Fibroblast of pulmonary artery (primary cell): ENCODE results near the gene RNF220.

Source experiments
- DNase-seq: peaks from one replicate; pipeline ENCODE4 v3.0.0-alpha.2; 2010; ENCODE audit warnings: low read depth
- H3K4me3 ChIP-seq: replicated peaks from 2 replicates; pipeline ENCODE4 v1.5.1; 2011; ENCODE audit warnings: low read depth, mild to moderate bottlenecking, control low read depth, low read length, moderate library complexity
- TF ChIP-seq, protein P1 (sequence below): IDR thresholded peaks from 2 replicates; pipeline ENCODE4 v1.5.1; 2011; ENCODE audit warnings: mild to moderate bottlenecking, control low read depth, low read length, inconsistent platforms; ENCODE audit errors: missing control alignments

Gene RNF220

DNA sequence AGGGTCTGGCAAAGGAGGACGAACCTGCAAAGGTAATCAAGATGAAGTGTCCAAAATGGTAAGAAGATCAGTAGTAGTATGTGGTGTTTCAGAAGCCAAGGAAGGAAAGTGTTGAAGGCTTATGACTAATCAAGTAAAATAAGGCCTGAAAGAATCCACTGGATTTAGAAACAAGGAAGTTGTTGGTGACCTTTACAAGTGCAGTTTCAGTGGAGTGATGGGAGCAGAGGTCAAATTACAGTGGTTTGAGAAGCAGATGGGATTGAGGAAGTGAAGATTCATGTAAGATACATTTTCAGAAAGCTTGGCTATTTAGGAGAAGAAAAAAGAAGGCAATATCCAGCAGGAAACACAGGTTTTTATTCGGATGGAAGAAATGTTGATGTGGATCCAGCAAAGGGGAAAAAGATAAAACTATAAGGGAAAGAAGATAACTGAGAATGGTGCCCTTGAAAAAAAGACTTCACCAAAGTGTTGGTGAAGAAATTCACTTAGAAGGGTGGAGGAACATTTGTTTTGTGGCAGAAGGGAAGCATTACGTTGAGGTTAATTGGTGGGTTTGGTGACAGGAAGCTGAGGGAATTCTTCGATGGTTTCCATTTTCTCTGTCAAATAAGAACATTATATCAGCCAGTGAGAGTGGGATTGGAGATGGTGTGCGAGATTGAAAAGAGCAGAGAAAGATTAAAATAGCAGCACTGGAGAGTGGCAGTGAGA is 271.6 kb downstream of the RNF220 start:
- TF ChIP-seq, protein P1, sequence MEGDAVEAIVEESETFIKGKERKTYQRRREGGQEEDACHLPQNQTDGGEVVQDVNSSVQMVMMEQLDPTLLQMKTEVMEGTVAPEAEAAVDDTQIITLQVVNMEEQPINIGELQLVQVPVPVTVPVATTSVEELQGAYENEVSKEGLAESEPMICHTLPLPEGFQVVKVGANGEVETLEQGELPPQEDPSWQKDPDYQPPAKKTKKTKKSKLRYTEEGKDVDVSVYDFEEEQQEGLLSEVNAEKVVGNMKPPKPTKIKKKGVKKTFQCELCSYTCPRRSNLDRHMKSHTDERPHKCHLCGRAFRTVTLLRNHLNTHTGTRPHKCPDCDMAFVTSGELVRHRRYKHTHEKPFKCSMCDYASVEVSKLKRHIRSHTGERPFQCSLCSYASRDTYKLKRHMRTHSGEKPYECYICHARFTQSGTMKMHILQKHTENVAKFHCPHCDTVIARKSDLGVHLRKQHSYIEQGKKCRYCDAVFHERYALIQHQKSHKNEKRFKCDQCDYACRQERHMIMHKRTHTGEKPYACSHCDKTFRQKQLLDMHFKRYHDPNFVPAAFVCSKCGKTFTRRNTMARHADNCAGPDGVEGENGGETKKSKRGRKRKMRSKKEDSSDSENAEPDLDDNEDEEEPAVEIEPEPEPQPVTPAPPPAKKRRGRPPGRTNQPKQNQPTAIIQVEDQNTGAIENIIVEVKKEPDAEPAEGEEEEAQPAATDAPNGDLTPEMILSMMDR, result no peak
- peak; percentile 56 for DNase-seq
- no peak overlapping the region for H3K4me3 ChIP-seq

DNA sequence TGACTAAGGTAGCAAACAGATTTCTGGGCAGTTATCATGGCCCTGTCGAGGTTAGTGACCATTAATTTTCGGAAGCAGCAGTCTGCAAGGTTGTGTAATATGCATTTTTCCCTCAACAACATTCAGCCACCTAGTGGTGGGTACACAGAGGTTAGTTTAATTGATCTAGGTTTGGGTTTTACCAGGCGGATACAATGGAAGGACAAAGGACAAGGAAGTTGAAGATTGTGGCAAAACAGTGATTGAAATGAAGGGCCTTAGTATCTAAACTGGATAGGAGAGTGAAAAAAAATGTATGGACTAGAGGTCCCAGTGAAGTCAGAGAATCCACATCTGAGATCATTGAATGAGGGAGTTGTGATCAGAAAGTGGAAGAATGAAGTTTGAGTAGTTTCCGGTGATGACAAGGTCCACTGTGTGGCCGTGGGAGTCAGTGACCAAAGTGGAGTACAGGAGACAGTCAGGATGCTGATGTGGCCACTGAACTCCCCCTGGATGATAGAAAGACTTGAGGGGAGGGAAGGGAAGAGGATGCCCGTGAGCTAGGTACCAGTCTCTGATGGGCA is 272.2 kb downstream of the RNF220 start:
- TF ChIP-seq, protein P1, result peak; percentile 64
- H3K4me3 ChIP-seq, result no peak overlapping the region
- DNase-seq, result peak; percentile 65

DNA sequence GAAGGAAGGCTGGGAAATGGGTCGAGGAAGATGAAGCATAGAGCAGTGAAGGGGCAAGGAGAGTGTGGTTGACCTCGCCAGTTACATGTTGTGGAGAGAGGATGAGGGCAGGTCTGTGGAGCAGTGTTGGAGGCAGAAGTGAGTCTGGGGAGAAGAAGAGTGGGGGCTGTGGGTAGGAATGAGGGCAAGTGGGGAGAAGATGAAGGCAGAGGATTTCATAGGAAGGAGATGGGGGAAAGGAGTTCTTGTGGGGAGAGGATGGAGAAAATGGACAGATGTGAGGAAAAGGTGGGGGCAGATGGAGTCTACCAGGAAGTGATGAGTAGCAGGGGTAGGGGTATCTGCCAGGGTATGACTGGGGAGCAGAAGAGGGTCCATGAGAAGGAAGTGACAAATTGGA is 273.1 kb downstream of the RNF220 start:
- TF ChIP-seq, protein P1, result no peak
- no peak overlapping the region for H3K4me3 ChIP-seq
- DNase-seq, result no peak

DNA sequence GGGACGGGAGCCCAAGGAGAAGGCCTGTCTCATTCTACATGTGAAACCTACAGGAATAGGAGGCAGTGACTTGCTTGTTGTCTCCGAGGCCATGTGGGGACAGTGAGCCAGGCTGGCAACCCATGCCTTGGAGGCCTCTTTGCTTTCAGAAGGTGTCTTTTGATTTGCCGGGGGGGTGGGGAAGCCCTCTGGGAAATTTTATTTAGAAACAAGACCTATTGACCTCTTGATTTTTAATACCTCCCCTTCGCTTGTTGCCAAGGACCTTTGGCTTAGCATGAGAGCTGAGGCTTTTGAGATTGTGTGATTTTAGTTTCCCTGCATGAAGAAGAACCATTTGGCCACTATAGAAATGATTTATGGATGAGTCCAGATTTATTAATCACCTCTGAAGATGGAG is 273.6 kb downstream of the RNF220 start:
- TF ChIP-seq, protein P1, result no peak

DNA sequence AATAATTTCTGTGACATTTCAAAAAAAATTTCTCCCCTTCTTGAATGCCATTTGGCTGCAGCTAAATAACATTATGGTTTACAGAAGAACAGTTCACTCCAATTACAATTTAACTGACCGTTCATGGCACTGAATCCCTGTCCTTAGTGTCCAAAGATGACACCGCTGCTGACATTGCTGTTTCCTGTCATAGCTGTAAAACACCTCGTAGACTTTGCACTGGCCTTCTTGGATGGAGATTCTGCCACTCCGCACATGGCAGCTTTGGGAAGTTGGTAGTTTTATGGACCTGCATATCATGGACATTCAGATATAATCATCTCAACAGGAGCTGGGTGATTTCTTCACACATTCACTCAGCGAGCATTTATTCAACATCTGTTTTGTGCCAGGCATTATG is 274.4 kb downstream of the RNF220 start:
- H3K4me3 ChIP-seq, result no peak overlapping the region
- TF ChIP-seq, protein P1, result no peak
- no peak for DNase-seq

More for the DNA sequence above, 273.6 kb downstream of the RNF220 start:
- DNase-seq, result no peak
- no peak overlapping the region for H3K4me3 ChIP-seq

DNA sequence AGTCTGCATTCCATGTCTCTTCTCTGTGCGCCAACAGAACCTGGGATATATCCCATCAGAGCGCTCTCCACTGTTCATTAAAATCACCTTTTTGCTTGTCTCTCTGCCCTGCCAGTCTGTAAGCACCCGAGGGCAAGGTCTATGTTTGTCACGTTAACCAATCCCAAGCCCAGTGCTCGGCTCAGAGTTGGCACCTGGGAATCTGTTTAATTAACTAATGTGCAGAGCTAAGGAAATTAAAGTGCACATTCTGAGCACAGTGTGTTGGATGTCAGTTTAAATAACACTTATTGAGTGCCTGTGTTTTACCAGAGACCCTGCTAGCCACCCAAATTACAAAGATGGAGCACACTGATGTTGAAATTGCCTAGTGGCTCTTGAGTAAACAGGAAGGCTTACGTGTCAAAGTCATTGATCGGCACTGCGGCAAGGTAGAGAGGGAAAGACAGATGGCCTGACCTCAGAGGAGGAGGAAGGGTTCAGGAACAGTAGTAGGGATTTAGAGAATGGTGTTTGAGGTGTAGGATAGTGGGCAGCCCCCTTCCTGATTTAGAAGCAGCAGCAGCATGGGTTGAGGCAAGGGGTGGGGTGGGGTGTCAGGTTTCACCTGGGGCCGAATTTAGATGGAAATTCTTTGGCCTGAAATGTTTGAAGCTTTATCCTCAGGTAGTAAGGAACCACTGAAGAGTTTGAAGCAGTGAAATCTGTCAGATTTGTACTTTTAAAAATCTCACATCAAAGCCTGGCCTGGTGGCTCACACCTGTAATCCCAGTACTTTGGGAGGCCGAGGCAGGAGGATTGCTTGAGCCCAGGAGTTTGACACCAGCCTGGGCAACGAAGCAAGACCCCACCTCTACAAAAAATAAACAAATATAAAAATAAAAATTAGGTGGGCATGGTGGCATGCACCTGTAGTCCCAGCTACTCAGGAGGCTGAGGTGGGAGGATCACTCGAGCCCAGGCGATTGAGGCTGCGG is 277.1 kb downstream of the RNF220 start:
- TF ChIP-seq, protein P1, result no peak
- DNase-seq, result no peak
- H3K4me3 ChIP-seq, result no peak overlapping the region
